GM06990 (cell line): ENCODE results near the gene TULP4.
"Not testable (repeated sequence)": the region's sequence is repeated elsewhere in the genome, so short reads cannot be mapped to it uniquely, and the experiment has no call there.

Source experiments
- DNase-seq: peaks from one replicate; pipeline ENCODE4 v3.0.0-alpha.2; 2011; ENCODE audit not compliant: insufficient read length; ENCODE audit errors: extremely low read depth
- H3K27me3 ChIP-seq: replicated peaks from 2 replicates; pipeline ENCODE4 v1.6.0; 2011; ENCODE audit warnings: low read length; ENCODE audit not compliant: control insufficient read depth, insufficient read depth
- H3K36me3 ChIP-seq: 2 replicates; pipeline ENCODE4 v1.5.1; 2011; ENCODE audit warnings: low read length; ENCODE audit not compliant: control insufficient read depth, insufficient read depth
- H3K4me3 ChIP-seq: replicated peaks from 2 replicates; pipeline ENCODE4 v1.5.1; 2011; ENCODE audit warnings: low read depth, mild to moderate bottlenecking, control low read depth, low read length
- TF ChIP-seq, protein P1 (sequence below): IDR thresholded peaks from 2 replicates; pipeline ENCODE4 v1.5.1; 2011; ENCODE audit warnings: low read length, control low read depth, mild to moderate bottlenecking, inconsistent platforms; ENCODE audit not compliant: insufficient read depth, poor library complexity, severe bottlenecking

Gene TULP4

DNA sequence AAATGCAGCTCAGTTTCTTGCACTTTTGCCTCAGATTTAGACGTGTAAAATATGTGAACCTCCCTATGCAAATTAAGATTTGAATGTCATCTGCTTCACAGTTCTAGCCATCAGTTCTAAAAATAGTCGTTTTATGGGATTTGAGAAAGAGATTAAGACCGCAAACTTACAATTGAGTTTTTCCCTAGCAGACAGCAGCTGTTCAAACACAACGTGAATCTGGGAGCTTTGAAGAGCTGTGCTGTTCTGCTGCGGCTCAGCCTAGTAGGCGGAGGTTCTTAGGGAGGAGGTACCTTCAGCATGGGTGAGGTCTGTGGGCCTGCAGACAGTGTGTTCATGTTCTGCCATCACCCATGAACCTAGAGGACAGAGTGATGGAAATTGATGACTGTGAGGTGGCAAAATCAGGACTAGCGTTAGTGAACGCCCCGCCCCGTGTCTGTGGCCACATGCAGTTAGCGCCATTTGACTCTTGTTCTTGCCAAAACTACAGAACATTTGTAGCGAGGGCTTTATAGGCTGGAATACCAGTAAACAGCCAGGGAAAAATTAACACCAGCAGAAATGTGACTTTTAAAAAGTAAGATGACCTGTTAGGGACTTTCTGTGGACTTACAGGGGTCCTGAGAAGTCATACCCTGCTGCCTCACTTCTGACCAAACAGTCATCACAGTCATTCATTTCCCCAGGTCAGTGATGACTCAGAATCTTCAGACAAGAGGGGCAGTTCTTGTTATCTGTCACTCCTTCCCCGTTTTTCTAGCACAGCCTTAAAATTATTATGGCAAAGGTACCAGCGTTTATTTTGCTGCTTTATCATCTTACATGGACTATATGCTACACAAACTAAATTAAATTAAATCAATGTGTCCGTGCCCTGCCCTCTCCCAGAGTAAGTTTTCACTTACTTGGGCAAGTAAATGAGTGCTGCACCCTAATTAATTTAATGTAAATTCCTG, 163.4 kb downstream of the TULP4 start:
- peak overlapping the region; percentile 7 for H3K4me3 ChIP-seq
- peak; percentile 73 for DNase-seq
- H3K27me3 ChIP-seq, result no peaks in the 10 kb centered on the region
- TF ChIP-seq, protein P1, sequence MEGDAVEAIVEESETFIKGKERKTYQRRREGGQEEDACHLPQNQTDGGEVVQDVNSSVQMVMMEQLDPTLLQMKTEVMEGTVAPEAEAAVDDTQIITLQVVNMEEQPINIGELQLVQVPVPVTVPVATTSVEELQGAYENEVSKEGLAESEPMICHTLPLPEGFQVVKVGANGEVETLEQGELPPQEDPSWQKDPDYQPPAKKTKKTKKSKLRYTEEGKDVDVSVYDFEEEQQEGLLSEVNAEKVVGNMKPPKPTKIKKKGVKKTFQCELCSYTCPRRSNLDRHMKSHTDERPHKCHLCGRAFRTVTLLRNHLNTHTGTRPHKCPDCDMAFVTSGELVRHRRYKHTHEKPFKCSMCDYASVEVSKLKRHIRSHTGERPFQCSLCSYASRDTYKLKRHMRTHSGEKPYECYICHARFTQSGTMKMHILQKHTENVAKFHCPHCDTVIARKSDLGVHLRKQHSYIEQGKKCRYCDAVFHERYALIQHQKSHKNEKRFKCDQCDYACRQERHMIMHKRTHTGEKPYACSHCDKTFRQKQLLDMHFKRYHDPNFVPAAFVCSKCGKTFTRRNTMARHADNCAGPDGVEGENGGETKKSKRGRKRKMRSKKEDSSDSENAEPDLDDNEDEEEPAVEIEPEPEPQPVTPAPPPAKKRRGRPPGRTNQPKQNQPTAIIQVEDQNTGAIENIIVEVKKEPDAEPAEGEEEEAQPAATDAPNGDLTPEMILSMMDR, result no peak
- H3K36me3 ChIP-seq, result peaks cover 5% of the 10 kb centered on the region

DNA sequence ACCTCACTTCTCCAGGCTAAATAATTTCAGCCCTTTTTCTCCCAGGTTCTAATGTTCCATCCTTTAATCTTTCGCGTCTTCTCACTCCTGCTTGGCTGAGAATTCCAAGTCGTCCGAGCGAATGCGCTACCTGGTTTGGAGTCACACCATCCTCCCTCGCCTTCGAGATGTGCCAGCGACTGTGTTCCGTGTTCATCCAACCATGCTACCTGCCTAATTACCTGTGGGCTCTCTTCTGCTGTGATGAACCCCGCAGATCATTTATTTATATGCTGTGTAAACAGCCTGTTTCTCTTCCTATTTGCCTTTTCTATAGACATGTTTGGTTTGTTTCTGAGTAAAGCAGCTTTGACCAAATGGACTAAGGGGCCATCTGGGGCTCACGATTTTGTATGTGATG, 164.1 kb downstream of the TULP4 start:
- TF ChIP-seq, protein P1, result no peak
- H3K36me3 ChIP-seq, result peaks cover 8% of the 10 kb centered on the region
- no peaks in the 10 kb centered on the region for H3K27me3 ChIP-seq
- peak; percentile 46 for DNase-seq
- peak overlapping the region; percentile 1 for H3K4me3 ChIP-seq

DNA sequence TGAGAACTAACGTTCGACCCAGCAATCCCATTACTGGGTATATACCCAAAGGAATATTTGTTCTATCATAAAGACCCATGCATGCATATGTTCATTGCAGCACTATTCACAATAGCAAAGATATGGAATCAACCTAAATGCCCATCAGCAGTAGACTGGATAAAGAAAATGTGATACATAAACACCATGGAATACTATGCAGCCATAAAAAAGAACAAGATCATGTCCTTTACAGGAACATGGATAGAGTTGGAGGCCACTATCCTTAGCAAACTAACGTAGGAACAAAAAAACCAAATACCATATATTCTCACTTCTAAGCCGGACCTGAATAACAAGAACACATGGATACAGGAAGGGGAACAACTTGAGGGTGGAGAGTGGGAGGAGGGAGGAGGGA, 165.5 kb downstream of the TULP4 start:
- not testable (repeated sequence) for DNase-seq, H3K36me3 ChIP-seq, H3K27me3 ChIP-seq, H3K4me3 ChIP-seq

DNA sequence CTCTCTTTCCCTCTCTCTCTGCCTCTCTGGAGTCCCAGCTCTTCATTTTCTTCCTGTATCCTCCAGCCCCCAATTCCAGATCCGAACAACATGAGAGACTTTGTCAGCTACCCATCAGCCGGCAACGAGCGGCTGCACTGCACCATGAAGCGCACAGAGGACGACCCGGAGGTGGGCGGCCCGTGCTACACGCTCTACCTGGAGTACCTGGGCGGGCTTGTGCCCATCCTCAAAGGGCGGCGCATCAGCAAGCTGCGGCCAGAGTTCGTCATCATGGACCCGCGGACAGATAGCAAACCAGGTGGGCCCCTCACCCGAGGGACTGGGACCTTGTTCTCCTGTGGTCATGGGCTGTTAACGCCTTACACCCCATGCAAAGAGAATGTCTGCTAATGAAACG, 168.7 kb downstream of the TULP4 start:
- TF ChIP-seq, protein P1, result no peak
- no peak overlapping the region for H3K4me3 ChIP-seq
- H3K27me3 ChIP-seq, result no peaks in the 10 kb centered on the region
- peaks cover 12% of the 10 kb centered on the region for H3K36me3 ChIP-seq
- no peak for DNase-seq

DNA sequence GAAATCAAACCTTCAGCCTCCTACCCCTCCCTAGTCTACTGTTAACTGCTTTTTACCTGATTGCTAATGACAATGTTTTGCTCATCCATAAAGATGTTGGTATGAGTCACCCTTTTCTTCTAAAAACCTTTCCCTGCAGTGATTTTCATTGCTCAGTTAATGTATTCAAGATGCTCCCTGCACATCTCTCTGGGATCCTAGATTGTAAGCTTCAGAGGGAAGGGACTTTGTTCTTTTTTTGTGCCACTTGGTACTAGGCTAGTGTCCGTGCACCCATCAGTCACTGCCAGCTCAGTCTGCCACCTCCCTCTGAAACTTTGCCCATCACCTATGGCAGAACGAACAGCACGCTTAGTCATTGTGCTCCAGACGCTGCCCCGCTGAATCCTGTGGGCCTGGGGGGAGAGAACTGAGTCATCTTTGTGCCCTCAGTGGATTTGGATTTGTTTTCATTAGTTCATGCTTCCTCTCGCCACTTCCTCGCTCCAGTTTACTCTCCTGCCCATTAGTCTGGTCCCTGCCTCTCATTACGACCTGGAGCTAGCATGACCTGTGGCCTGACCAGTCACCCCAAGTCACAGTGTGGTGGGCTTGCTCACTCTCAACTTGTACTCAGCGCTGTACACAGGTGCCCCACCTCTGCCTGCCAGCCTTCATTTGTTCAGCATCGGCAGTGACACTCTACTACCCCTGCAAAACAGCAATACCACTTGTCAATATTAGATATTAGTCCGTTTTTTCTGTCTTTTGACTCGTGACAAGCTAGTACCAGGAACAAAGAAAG, 169.6 kb downstream of the TULP4 start:
- Histone ChIP-seq H3K4me3 (no peak overlapping the region), H3K36me3 (peaks cover 12% of the 10 kb centered on the region), H3K27me3 (no peaks in the 10 kb centered on the region)
- TF ChIP-seq, protein P1, result no peak
- DNase-seq, result no peak

DNA sequence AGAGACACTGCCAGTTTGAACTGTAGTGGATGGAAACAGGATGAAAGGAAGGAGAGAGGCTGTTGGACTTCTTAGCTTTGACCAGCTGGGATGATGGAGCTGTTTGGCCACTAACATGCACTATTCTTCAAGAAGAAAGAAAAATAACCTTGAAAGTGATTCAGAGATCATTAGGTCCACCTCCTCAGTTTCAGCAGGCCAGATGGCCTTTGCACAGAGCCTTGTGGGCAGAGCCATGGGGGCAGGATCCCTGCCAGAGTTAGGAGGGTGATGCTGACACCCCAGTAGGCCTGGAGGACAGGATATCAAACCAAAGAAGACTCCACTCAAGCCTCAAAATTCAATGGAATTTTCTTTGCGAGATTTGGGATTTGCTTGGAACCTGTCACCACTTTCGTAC, 173.2 kb downstream of the TULP4 start:
- H3K4me3 ChIP-seq, result no peak overlapping the region
- no peak for DNase-seq
- TF ChIP-seq, protein P1, result no peak
- H3K36me3 ChIP-seq, result peaks cover 7% of the 10 kb centered on the region
- no peaks in the 10 kb centered on the region for H3K27me3 ChIP-seq
